HG03196 (cell line): ENCODE measurements around the gene GYPA.
"Not testable (repeated sequence)": the region's sequence is repeated elsewhere in the genome, so short reads cannot be mapped to it uniquely, and the experiment has no call there.

Source experiments
- ATAC-seq: cut with Tn5 transposase; IDR thresholded peaks from one replicate; pipeline ENCODE4 v1.9.1; 2021; ENCODE audit not compliant: unreplicated experiment

Gene GYPA

GRCh38 chr4:144129336-144129875, 11.1 kb downstream of the GYPA start:
- not testable (repeated sequence) for ATAC-seq

- ATAC-seq: not testable (repeated sequence)
These were observed 11.7 kb downstream of the GYPA start for GRCh38 chr4:144128709-144129320.

- ATAC-seq: not testable (repeated sequence)
These were observed 15.4 kb downstream of the GYPA start for GRCh38 chr4:144125109-144125508.

- ATAC-seq: not testable (repeated sequence)
These were observed 16.4 kb downstream of the GYPA start for GRCh38 chr4:144123982-144124635.

- ATAC-seq: not testable (repeated sequence)
These were observed 17.2 kb downstream of the GYPA start for GRCh38 chr4:144123269-144123668.

- not testable (repeated sequence) for ATAC-seq
These were observed 20.8 kb downstream of the GYPA start for GRCh38 chr4:144119752-144120151.

GRCh38 chr4:144115519-144115918, 25.0 kb downstream of the GYPA start:
- no peak for ATAC-seq

- no peak for ATAC-seq
These were observed 27.0 kb downstream of the GYPA start for GRCh38 chr4:144113546-144113945.

- ATAC-seq: no peak
These were observed 35.9 kb downstream of the GYPA start for GRCh38 chr4:144104509-144105130.

GRCh38 chr4:144097776-144098175, 42.7 kb downstream of the GYPA start:
- ATAC-seq: not testable (repeated sequence)

- not testable (repeated sequence) for ATAC-seq
These were observed 46.5 kb downstream of the GYPA start for GRCh38 chr4:144093995-144094394.

- ATAC-seq: not testable (repeated sequence)
These were observed 49.3 kb downstream of the GYPA start for GRCh38 chr4:144091181-144091580.

GRCh38 chr4:144090744-144091143, 49.8 kb downstream of the GYPA start:
- no peak for ATAC-seq

- not testable (repeated sequence) for ATAC-seq
These were observed 58.5 kb downstream of the GYPA start for GRCh38 chr4:144082053-144082452.

GRCh38 chr4:144080135-144080534, 60.4 kb downstream of the GYPA start:
- not testable (repeated sequence) for ATAC-seq

- ATAC-seq: not testable (repeated sequence)
These were observed 61.8 kb downstream of the GYPA start for GRCh38 chr4:144078746-144079145.

- ATAC-seq: not testable (repeated sequence)
These were observed 79.0 kb downstream of the GYPA start for GRCh38 chr4:144061556-144061955.

GRCh38 chr4:144060234-144060859, 80.2 kb downstream of the GYPA start:
- not testable (repeated sequence) for ATAC-seq
